ENCODE measurements around the gene TRMT2A.

The TRMT2A gene

GRCh38 chr22:20149257-20150250 lies 32.5 kb upstream of the TRMT2A start:
- no peak for DNase-seq

DNA sequence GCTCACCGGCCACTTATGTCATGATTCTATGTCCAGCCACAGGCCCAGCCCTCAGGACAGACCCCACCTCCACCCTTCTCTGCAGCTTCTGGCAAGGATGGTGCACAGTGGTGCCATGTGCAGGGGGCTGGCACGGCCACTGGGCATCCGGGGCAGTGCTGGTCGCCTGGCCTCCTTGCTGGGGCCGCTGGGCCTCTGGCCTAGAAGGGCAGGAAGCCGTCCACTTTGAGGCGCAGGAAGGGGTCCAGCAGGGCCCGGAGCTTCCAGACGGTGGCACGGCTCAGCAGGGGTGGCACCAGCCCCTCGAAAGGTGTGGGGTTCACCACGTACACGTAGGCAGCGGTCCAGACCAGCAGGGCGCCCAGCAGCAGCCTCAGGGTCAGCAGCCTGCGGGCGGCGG lies 31.4 kb upstream of the TRMT2A start:
- no peak for DNase-seq

- no peak for DNase-seq
These were observed 30.4 kb upstream of the TRMT2A start for GRCh38 chr22:20147237-20147988.

GRCh38 chr22:20146777-20147176 lies 29.8 kb upstream of the TRMT2A start:
- no peak for DNase-seq

- no peak for DNase-seq
These were observed 28.8 kb upstream of the TRMT2A start for GRCh38 chr22:20145832-20146223.

DNA sequence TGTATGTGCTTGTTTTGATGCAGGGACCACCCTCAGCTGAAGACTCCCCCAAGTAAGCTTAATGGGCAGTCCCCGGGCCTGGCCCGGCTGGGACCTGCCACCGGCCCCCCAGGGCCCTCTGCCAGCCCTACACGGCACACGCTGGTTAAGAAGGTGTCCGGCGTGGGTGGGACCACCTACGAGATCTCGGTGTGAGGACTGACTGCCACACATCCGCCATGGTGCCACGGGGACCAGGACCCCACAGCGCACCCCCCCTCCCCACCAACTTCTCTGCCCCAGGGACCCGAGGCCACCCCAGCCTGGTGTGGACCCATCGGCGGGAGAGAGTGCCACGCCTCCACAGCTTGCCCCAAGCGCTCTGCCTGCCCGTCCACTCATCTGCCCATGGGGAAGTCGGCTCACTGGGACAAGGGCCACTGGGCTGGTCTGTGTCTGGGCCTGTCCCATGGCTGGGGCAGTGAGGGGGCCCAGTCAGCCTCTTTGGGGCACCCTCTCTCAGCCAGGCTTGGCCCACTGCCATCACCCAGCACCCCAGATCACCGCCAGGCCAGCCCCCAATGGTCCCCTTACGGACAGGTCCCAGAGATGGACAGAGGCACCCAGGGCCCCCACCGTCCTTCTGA lies 28.3 kb upstream of the TRMT2A start:
- DNase-seq: no peak

- DNase-seq: no peak
These were observed 27.0 kb upstream of the TRMT2A start for GRCh38 chr22:20143883-20144665.

- no peak for DNase-seq
These were observed 25.9 kb upstream of the TRMT2A start for GRCh38 chr22:20142711-20143621.

GRCh38 chr22:20141186-20142077 lies 24.4 kb upstream of the TRMT2A start:
- DNase-seq: no peak

DNA sequence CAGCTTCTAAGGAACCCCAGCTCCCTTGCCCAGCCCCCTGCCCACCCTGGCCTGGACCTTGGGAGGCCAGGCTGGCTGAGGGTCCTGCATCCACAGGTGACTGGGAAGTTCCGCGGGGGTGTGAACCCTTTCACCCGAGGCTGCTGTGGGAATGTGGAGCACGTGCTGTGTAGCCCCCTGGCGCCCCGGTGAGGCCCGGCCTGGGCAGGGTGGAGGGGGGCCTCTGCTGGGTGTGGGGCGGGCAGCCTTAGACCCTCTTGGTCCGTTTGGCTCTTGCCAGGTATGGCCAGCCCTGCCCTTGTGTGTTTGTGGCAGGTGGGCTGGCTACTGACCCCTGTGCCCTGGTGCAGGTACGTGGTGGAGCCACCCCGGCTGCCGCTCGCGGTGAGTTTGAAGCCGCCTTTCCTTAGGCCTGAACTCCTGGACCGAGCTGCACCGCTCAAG lies 23.5 kb upstream of the TRMT2A start:
- DNase-seq: no peak

GRCh38 chr22:20140107-20140445 lies 23.1 kb upstream of the TRMT2A start:
- no peak for DNase-seq

GRCh38 chr22:20139391-20140106 lies 22.5 kb upstream of the TRMT2A start:
- no peak for DNase-seq

DNA sequence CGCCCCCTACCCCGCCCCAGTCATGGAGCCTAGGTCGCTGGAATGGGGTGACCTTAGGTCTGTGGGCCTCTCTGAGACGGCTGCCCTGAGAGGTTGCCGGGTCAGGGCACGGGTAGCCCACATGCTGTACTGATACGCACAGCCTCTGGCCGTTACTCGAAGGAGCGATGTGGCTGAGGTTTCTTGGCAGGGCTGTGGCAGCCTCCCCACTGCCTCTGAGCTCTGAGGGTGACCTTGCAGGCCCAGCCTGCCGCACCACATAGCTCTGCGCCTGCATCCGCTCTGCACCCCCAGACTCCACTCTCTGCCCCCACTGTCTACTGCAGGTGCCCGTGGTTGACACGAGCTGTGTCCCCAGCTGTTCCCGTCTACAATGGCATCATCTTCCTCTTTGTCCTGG lies 21.8 kb upstream of the TRMT2A start:
- DNase-seq: no peak

DNA sequence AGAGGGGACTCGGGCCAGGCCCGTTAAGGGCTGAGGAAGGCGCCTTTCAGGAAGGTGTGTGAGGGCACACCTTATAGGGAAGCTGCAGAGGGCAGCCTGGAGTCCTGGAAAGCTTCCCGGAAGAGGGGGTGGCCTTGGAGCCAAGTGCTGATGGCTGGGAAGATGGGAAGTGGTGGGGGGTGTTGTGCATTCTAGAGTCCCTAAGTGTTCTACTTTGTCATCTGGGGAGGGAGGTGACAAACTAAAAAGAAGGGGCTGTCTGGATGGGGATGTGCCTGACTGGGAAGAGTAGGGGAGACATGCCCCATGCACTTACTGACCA lies 21.4 kb upstream of the TRMT2A start:
- no peak for DNase-seq

- DNase-seq: no peak
These were observed 20.8 kb upstream of the TRMT2A start for GRCh38 chr22:20137671-20138416.

DNA sequence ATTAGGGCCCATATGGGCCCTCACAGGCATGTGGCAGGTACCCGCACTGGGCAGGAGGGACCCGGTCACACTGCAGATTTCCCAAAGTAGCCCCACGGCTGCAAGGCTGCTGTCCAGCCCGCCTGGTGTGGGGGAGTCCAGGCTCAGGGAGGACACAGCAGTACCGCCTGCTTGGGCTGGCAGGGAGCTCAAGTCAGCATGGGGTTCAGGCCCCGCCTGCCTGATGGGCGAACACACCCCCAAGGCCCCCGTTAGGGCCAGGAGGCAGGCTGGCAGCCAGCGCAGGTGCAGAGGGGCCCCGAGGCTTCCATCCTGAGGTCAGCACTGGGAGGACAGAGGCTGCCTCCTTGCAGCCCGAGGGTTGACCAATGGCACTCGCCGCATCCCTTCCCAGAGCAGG lies 20.1 kb upstream of the TRMT2A start:
- DNase-seq: no peak

- no peak for DNase-seq
These were observed 19.5 kb upstream of the TRMT2A start for GRCh38 chr22:20136603-20136873.

- no peak for DNase-seq
These were observed 19.0 kb upstream of the TRMT2A start for GRCh38 chr22:20135806-20136602.

GRCh38 chr22:20135265-20135664 lies 18.2 kb upstream of the TRMT2A start:
- DNase-seq: no peak

Measured in effector CD8-positive, alpha-beta T cell (primary cell).